CD4-positive, alpha-beta T cell treated with Interleukin-15 for 4 hours (primary cell): ENCODE results near the gene LYRM9.
"Not testable (repeated sequence)": the region's sequence is repeated elsewhere in the genome, so short reads cannot be mapped to it uniquely, and the experiment has no call there.

ENCODE experiments used
- DNase-seq: peaks from one replicate; pipeline ENCODE4 v3.0.0-alpha.2; 2020; ENCODE audit warnings: low spot score

Gene LYRM9

DNA sequence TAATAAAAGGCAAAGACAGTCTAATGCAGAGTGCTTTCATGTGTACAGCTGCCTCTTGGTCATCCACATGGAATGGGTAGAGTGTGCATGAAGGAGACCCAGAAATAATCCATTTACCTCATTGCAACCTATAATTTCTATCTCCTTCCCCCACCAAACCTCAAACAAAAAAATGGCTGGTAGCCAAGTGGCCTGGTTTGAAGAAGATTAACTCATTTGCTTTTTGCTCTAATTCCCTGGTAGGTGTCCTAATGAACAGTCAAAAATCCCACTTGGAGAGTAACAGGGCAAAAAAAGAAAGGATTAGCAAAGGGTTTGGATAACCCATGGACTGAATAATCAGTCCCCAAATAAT, 13.0 kb upstream of the LYRM9 start:
- no peak for DNase-seq

DNA sequence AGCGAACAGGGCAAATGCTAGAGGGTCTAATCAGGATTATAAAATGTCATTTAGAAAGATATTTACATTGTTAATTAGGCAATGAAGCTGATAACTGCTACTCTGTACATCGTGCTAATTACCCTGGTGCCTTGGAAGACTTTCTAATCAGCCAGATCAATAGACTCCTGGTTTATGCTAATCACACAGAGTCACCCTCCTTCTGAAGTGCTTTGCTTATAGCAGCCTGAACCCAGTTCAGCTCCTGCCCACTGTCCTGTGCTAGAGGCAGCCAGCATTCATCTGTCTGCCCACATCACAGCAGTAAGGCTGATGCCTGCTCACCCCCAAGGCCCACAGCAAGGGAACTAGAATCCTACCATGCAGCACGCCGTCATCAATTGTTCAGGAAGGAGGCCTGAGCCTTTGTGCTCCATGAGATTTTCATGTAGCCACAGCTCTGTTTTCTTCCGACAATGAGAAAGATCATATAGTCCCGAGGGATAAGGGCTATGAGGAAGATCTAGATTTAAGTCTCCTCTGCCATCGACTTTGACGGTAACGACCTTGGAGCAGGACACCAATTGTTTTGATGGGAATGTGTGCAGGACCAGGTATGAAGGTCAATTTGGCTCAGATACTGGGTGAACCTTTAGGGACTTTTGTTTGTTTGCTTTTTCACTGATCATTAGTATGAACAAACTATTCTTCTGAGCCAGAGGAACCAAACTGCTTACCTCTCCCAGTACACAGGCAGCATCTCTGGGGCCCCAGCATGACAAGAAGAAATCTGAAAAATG, 12.5 kb upstream of the LYRM9 start:
- no peak for DNase-seq

DNA sequence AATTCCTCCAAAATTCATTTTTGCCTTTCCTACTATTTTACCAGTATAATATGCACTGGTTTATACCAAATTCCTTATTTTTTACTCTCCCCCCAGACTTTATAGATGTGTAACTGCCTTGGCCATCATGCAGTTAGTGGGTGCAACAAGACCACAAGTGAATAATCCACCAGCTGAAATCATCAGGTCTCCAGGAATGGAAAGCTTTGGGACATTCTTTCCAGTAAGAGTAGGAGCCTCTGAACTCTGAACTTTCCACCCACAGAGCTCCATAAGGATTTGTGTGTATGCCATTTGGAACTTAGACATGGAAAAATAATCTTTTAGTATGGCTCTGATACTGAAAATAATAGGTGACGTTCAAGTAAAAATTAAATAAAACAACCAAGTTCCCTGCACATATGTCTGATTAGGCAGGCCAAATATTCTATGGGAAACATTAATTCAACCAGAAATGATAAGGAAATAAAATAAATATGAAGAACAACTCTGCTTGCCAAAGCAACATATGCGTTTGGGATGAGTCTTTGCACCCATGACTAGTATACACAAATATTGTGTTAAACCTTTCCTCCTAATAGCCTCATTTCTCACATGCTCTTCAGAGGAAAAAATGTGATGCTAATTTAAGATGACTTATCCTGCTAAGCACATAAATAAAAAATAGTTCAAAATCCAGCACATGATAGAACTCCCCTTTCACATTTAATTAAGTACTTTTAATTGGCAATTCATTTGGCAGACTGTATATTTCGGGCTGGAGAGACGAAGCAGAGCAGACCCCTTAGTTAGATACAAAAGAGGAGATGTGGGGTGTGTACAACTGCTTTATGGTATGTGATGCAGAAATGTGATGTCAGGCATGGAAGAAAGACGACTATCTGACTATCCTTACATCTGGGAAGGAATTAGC, 11.6 kb upstream of the LYRM9 start:
- no peak for DNase-seq

DNA sequence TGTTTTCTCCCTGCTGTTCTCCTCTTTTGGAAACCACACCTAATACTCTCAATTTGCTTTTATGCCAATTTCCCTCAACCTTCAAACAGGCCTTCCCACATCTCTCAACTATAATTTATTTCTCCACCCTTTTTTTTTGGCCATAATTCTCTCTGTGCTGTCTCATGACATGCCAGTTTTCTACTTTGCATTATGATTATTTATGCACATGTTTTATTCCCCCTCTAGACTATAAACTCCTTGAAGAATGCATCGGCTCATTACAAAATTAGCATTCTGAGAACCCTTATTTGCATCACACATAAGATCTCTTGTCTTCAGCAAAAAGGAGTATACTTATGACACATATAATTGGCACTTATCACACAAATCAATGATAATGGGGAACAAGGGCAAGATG, 10.9 kb upstream of the LYRM9 start:
- no peak for DNase-seq

GRCh38 chr17:27899525-27899924, 6.4 kb upstream of the LYRM9 start:
- DNase-seq, result no peak

- DNase-seq, result no peak
These were observed 4.9 kb upstream of the LYRM9 start for GRCh38 chr17:27898096-27898495.

GRCh38 chr17:27896701-27897100, 3.5 kb upstream of the LYRM9 start:
- no peak for DNase-seq

GRCh38 chr17:27895940-27896535, 2.9 kb upstream of the LYRM9 start:
- DNase-seq, result no peak

DNA sequence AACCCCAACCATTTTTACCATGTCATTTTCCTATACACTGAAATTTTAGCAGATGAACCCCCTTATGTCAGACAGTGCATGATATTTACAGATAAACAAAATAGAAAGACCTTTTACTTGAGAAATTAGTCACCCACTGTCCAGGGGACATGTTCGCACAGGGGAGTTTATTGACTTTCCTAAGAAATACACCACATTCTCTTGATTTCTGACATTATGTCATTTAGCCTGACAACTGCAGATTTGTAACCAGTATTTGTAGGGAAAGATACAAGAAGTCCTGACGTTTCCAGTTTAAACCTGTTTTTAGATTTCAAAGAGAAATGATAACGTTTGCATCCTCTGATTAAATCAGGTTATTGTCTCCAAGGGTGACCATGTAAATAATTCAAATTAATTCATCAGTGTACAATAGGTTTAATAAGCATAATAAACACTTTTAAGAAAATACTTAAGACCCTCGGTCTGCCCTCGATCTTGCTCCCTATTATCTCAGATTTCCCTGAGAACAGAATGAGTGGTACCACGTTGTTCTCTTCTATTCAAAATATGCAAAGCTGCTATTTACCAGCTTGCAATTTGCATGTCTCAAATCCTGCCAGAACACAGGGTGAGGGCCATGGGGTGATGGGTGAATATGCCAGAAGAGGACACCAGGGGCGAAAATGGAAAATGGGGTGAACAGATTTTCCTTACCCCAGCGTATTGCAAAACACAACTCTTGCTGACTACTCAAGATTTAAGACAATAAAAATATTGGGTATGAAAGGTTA, 2.1 kb upstream of the LYRM9 start:
- DNase-seq, result no peak

DNA sequence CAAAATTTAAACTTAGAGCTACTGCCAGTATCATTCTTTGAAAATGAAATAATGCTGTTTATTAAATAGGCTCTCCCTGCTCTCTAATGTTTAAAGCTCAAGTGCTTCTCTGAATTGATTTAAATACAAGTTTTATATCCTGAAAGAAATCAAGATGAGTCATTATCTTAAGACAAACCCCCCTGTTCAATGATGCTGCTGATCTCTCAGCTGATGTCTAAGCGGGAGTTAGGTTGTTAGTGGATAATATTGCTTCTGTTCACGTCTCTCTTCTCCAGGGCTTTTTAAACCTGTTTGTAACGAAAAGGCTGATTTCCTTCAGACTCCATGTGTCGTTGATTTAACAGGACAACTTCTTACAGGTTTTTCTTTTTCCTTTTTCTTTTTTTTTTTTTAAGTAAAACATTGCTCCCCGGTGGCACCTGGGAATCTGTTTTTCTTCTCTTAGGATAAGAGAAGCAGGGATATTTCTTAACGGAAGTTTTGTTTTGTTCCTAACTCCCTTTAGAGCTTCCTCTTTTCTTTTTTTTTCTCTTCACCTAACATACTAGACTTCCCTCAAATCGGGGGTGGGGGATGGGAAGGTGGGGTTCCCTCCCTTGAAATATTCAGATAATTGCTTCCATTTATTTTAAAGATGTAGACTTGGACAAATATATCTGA, 807 bp upstream of the LYRM9 start:
- no peak for DNase-seq

- no peak for DNase-seq
These were observed 661 bp downstream of the LYRM9 start for GRCh38 chr17:27892542-27892865.

GRCh38 chr17:27891841-27892240, 1.3 kb downstream of the LYRM9 start:
- no peak for DNase-seq

DNA sequence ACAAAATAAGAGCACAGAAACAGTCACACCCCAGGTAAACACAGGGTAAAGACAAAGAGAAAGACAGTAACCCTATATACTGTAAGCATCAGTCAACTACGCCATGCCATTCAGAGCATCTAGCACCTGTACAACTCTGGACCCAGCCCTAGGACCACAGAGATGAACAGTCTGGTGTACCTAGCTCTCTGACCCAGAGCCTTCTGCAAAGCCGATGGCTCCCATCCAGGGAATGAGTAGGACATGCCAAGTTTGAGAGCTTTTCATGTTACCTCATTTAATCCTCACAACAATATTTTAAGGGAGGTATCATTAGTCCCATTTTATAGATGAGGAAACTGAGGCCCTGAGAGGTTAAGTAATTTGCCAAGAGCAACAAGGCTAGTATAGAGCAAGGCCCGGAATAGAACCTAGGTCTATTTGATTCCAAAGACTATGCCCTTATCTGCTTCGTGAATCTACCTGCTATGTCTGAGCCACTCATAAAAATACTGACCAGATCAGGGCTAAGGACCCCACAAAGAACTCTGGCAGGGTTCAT, 3.4 kb downstream of the LYRM9 start:
- no peak for DNase-seq

DNA sequence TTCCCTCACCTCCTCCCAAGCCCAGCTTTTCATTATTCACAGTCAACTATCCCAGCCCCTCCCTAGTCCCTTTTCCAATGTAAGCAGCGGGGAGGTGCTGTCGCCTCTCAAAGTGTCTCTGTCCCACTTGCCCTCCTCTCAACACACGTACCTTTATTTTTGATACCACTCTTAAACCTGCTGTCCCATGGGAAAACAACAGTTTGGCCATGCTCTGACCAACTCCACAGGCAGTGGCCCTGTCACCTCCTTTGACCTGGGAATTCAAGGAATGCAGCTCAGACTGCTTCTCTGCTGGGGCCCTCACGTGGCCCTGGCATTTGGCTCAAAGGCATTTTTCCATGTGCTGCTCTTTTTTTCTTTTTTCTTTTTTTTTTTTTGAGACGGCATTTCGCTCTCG, 4.2 kb downstream of the LYRM9 start:
- no peak for DNase-seq

DNA sequence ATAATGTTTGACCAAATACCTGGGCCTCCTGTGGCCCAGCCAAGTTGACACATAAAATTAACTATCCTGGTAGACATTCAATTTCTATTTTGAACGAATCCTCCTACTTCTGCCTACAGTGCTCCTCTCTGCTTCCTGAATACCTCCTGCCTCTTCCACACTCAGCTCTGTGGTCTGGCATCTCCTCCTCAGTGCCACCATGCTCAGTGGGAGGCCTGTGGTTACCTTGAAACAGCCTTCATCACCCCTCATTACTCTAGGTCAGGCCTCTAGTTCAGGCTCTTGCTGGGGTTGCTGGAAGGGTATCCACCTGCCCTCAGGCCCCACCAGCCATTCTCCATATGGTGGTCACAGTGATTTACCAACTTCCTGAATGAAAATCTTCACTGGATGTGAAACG, 5.1 kb downstream of the LYRM9 start:
- no peak for DNase-seq

DNA sequence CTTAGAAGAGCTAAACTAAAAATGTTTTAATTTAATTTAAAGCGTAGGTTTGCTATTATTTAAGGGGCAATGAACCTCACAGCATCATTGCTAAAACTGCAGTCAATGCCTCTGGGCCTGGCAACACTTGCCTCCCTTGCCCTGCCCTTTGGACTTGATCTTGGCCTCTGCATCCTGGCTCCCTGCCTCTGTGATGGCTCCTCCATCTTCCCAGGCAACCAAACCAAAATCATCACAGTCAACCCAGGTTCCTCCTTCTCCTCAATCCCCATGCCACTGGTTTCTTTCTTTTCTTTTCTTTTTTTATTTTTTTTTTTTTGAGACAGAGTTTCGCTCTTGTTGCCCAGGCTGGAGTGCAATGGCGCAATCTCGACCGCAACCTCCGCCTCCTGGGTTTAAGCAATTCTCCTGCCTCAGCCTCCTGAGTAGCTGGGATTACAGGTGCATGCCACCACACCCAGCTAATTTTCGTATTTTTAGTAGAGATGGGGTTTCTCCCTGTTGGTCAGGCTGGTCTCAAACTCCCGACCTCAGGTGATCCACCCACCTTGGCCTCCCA, 6.7 kb downstream of the LYRM9 start:
- not testable (repeated sequence) for DNase-seq

DNA sequence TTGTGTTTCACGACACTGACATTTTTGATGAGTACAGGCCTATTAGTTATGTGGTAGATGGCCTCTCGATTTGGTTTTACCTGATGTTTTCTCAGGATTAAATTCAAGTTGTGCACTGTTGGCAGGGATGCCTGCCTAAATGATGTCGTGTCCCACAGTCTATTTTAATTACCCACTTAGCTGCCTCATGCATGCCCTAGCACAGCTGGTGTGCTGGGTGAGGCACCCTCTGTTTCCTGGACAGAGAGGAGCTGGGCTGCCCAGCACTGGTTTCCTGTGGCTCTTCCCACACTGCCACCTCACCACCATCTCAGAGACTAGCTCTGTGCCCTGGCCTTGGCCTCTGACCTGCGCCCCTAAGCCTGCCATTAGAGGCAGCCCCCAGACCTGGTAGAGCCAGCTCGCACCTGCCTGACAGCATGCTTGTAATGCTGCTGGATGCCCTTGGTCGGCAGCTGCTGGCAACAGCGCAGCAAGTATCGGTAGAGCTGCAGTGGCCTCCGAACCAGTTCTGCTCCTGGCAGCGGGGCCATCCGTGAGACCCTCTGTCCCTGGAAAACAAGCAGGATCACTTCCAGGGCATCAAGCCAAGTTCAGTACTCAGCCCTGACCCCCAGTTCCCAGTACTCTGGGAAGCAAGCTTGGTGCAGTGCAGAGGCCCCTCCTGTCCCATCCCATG, 10.9 kb downstream of the LYRM9 start:
- no peak for DNase-seq

DNA sequence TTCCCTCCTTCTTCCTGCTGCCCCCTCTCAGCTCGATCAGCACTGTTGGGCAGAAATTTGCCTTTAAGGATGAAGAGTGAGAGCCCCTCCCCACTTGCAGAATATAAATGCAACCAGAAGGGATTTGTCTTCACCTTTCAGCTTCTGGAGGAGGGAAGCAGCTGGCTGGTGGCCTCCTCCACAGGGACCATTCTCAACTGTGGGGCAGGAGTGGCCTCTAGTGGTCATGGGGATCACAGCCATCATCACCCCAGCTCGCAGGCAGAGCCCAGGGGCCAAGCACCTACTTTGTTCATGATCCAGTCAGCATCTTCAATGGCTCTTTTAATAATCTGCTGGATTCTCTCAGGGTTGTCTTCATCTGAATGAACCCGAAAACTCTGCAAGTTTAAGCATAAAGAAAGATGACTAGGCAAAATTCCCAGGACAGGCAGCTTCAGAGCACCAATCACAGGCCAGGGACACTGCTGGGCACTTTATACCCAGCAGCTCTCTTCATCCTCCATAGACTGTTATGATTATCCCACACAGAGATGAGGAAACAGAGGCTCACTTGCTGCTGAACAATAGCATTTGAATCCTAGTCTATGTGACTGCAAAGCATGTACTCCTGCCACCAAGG, 13.1 kb downstream of the LYRM9 start:
- peak; percentile 53 for DNase-seq

DNA sequence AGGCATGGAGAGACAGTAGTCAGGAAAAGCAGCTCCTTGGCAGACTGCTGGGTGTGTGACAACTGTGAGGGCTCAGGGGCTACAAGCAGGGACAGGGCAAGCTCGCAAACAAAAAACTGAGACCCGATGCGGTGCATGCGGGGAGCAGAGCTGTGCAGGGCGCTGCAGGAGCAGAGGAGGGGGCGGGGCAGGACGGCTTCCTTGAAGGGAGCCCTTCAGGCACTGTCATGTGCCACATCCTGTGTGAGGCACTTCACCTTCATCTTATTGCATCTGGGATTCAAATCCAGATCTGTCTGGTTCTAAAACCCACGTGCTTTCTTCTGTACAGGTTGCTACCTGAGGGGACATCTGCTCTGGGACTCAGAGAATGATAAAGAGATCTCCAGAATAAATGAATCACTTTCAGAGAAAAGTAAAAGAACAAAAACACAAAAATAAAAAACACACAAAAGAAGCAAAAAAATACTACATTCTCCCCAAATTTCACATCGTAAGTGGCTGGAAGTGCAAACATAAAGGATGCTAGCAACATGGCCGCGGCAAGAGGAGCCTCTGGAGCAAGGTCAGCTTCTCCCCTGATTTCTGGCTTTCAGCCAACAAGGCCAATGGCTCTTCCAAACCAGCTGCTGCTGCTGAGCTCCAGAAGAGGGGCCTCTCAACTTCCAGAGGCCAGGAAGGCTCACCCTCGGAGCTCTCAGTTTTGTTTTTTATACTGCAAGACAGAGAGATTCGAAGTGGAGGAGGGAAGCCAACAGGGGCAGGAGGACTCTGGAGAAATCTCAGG, 14.2 kb downstream of the LYRM9 start:
- DNase-seq, result peak; percentile 10
